ENCODE results near the gene NDEL1.

Gene NDEL1

GRCh38 chr17:8459107-8459506 lies 23.4 kb downstream of the NDEL1 start:
- no peak for FAIRE-seq

GRCh38 chr17:8459831-8460230 lies 24.1 kb downstream of the NDEL1 start:
- FAIRE-seq = no peak

- no peak for FAIRE-seq
Observed at GRCh38 chr17:8462564-8462963, 26.9 kb downstream of the NDEL1 start.

GRCh38 chr17:8463099-8463498 lies 27.4 kb downstream of the NDEL1 start:
- no peak for FAIRE-seq

GRCh38 chr17:8464941-8465340 lies 29.3 kb downstream of the NDEL1 start:
- FAIRE-seq = no peak

GRCh38 chr17:8465356-8465755 lies 29.7 kb downstream of the NDEL1 start:
- no peak for FAIRE-seq

- FAIRE-seq = no peak
Observed at GRCh38 chr17:8465759-8466158, 30.1 kb downstream of the NDEL1 start.

- no peak for FAIRE-seq
Observed at GRCh38 chr17:8466456-8466855, 30.8 kb downstream of the NDEL1 start.

- no peak for FAIRE-seq
Observed at GRCh38 chr17:8466873-8467272, 31.2 kb downstream of the NDEL1 start.

- FAIRE-seq = no peak
Observed at GRCh38 chr17:8467527-8467926, 31.8 kb downstream of the NDEL1 start.

- FAIRE-seq = no peak
Observed at GRCh38 chr17:8468127-8468526, 32.4 kb downstream of the NDEL1 start.

GRCh38 chr17:8468980-8469379 lies 33.3 kb downstream of the NDEL1 start:
- no peak for FAIRE-seq

- no peak for FAIRE-seq
Observed at GRCh38 chr17:8469964-8470363, 34.3 kb downstream of the NDEL1 start.

GRCh38 chr17:8470447-8471047 lies 34.9 kb downstream of the NDEL1 start:
- FAIRE-seq = no peak

GRCh38 chr17:8472663-8473062 lies 37.0 kb downstream of the NDEL1 start:
- no peak for FAIRE-seq

- no peak for FAIRE-seq
Observed at GRCh38 chr17:8473451-8474192, 37.9 kb downstream of the NDEL1 start.

GRCh38 chr17:8474826-8475225 lies 39.1 kb downstream of the NDEL1 start:
- no peak for FAIRE-seq

GRCh38 chr17:8475227-8475626 lies 39.5 kb downstream of the NDEL1 start:
- FAIRE-seq = no peak

- no peak for FAIRE-seq
Observed at GRCh38 chr17:8475781-8476180, 40.1 kb downstream of the NDEL1 start.

- no peak for FAIRE-seq
Observed at GRCh38 chr17:8476741-8477140, 41.1 kb downstream of the NDEL1 start.

- FAIRE-seq = no peak
Observed at GRCh38 chr17:8477171-8477570, 41.5 kb downstream of the NDEL1 start.

GRCh38 chr17:8477715-8478441 lies 42.2 kb downstream of the NDEL1 start:
- no peak for FAIRE-seq

- FAIRE-seq = no peak
Observed at GRCh38 chr17:8479431-8479947, 43.8 kb downstream of the NDEL1 start.
